Endometrium (tissue), 2 donors: Measurements from ENCODE around the gene LGALS4.
"Not testable (repeated sequence)": the region's sequence is repeated elsewhere in the genome, so short reads cannot be mapped to it uniquely, and the experiment has no call there.

Experiments used
- FAIRE-seq: peaks from 2 replicates; lab custom pipeline; 2012; peaks lifted over from hg19 to GRCh38; lab: Jason Lieb, UNC
- donor health status: control.
- donor health status: control.

The LGALS4 gene

GRCh38 chr19:38842439-38843174 is 29.9 kb upstream of the LGALS4 start:
- FAIRE-seq, result no peak

GRCh38 chr19:38841787-38842438 is 29.2 kb upstream of the LGALS4 start:
- no peak for FAIRE-seq

- FAIRE-seq, result no peak
Observed at GRCh38 chr19:38841180-38841766, 28.5 kb upstream of the LGALS4 start.

- FAIRE-seq, result no peak
Observed at GRCh38 chr19:38840583-38840968, 27.8 kb upstream of the LGALS4 start.

- no peak for FAIRE-seq
Observed at GRCh38 chr19:38839816-38840582, 27.3 kb upstream of the LGALS4 start.

- FAIRE-seq, result no peak
Observed at GRCh38 chr19:38838986-38839761, 26.4 kb upstream of the LGALS4 start.

GRCh38 chr19:38838208-38838985 is 25.7 kb upstream of the LGALS4 start:
- FAIRE-seq, result no peak

GRCh38 chr19:38837656-38838121 is 24.9 kb upstream of the LGALS4 start:
- no peak for FAIRE-seq

GRCh38 chr19:38836983-38837626 is 24.4 kb upstream of the LGALS4 start:
- FAIRE-seq, result no peak

- no peak for FAIRE-seq
Observed at GRCh38 chr19:38836159-38836982, 23.6 kb upstream of the LGALS4 start.

- FAIRE-seq, result no peak
Observed at GRCh38 chr19:38834590-38834989, 21.8 kb upstream of the LGALS4 start.

GRCh38 chr19:38834104-38834490 is 21.4 kb upstream of the LGALS4 start:
- FAIRE-seq, result no peak

GRCh38 chr19:38833092-38833425 is 20.3 kb upstream of the LGALS4 start:
- no peak for FAIRE-seq

GRCh38 chr19:38831142-38831605 is 18.4 kb upstream of the LGALS4 start:
- FAIRE-seq, result no peak

GRCh38 chr19:38830039-38830733 is 17.4 kb upstream of the LGALS4 start:
- FAIRE-seq, result no peak

- not testable (repeated sequence) for FAIRE-seq
Observed at GRCh38 chr19:38829203-38829602, 16.5 kb upstream of the LGALS4 start.

GRCh38 chr19:38826856-38827551 is 14.3 kb upstream of the LGALS4 start:
- FAIRE-seq, result no peak

GRCh38 chr19:38825936-38826335 is 13.2 kb upstream of the LGALS4 start:
- not testable (repeated sequence) for FAIRE-seq
